NCI-H1092 treated with DMSO at 0.1 percent for 48 hours (cell line): ENCODE measurements around the gene HRNR.

Experiments used
- DNase-seq: peaks from one replicate; lab custom pipeline; 2025; lab: John Stamatoyannopoulos, UW

Gene HRNR

GRCh38 chr1:152188673-152189591, 35.1 kb downstream of the HRNR start:
- peak; percentile 2 for DNase-seq

GRCh38 chr1:152186556-152187285, 37.3 kb downstream of the HRNR start:
- DNase-seq: no peak

- DNase-seq: peak; percentile 50
Measured at GRCh38 chr1:152185544-152186391, 38.2 kb downstream of the HRNR start.

- DNase-seq: no peak
Measured at GRCh38 chr1:152182944-152183361, 41.0 kb downstream of the HRNR start.

GRCh38 chr1:152182431-152182830, 41.6 kb downstream of the HRNR start:
- DNase-seq: no peak

- no peak for DNase-seq
Measured at GRCh38 chr1:152179566-152179965, 44.4 kb downstream of the HRNR start.

GRCh38 chr1:152170287-152170905, 53.6 kb downstream of the HRNR start:
- no peak for DNase-seq

- no peak for DNase-seq
Measured at GRCh38 chr1:152169366-152170025, 54.5 kb downstream of the HRNR start.

- DNase-seq: no peak
Measured at GRCh38 chr1:152168535-152168868, 55.5 kb downstream of the HRNR start.

GRCh38 chr1:152167835-152168534, 56.0 kb downstream of the HRNR start:
- no peak for DNase-seq

GRCh38 chr1:152166966-152167365, 57.0 kb downstream of the HRNR start:
- DNase-seq: no peak

GRCh38 chr1:152165286-152166077, 58.5 kb downstream of the HRNR start:
- DNase-seq: no peak

GRCh38 chr1:152164517-152165136, 59.4 kb downstream of the HRNR start:
- no peak for DNase-seq

GRCh38 chr1:152162792-152163463, 61.1 kb downstream of the HRNR start:
- DNase-seq: no peak
